CD14-positive monocyte (primary cell): ENCODE measurements around the gene CSNK1D. TPM values are rescaled to one million over a fixed set of nuclear protein-coding genes. Genes with fewer than 3 reads are reported as not detected.

ENCODE experiments used
- DNase-seq, 3 donors: peaks; one replicate each; pipeline ENCODE4 v3.0.0-alpha.2; 2011 to 2022
- H2AFZ ChIP-seq: 2 replicates; pipeline ENCODE4 v1.6.0; 2012; ENCODE audit warnings: mild to moderate bottlenecking, low read depth, low read length, inconsistent platforms; ENCODE audit not compliant: insufficient read depth, poor library complexity, severe bottlenecking
- H3K27ac ChIP-seq, 2 donors: 1 replicate in 1 of 2; 2 replicates in 1 of 2; pipeline ENCODE4 v1.5.1; 2012 to 2013; ENCODE audit warnings: low read length in 2 of 2, control low read depth in 1 of 2, inconsistent platforms in 1 of 2, low read depth in 1 of 2, mild to moderate bottlenecking in 1 of 2
- H3K27me3 ChIP-seq, 2 donors: one replicate each; pipeline versions ENCODE4 v1.6.0 to v1.6.1; 2011 to 2013; ENCODE audit warnings: low read length in 2 of 2; ENCODE audit not compliant: control insufficient read depth in 2 of 2, insufficient read depth in 2 of 2
- H3K36me3 ChIP-seq, 2 donors: replicated peaks in 1 of 2; 1 replicate in 1 of 2; 2 replicates in 1 of 2; pipeline versions ENCODE4 v1.5.1 to v1.6.1; 2012 to 2013; ENCODE audit warnings: low read length in 2 of 2, control low read depth in 1 of 2, inconsistent platforms in 1 of 2, mild to moderate bottlenecking in 1 of 2; ENCODE audit not compliant: insufficient read depth in 2 of 2, control insufficient read depth in 1 of 2
- H3K4me1 ChIP-seq, 2 donors: 1 replicate in 1 of 2; 2 replicates in 1 of 2; pipeline versions ENCODE4 v1.5.1 to v1.6.1; 2012 to 2013; ENCODE audit warnings: low read length in 2 of 2, control low read depth in 1 of 2, inconsistent platforms in 1 of 2, mild to moderate bottlenecking in 1 of 2, moderate library complexity in 1 of 2; ENCODE audit not compliant: insufficient read depth in 2 of 2, control insufficient read depth in 1 of 2
- H3K4me2 ChIP-seq: replicated peaks from 2 replicates; pipeline ENCODE3; 2012; ENCODE audit warnings: low read length, moderate library complexity, mild to moderate bottlenecking; ENCODE audit not compliant: poor library complexity, severe bottlenecking; ENCODE audit errors: extremely low read depth
- H3K4me3 ChIP-seq, 3 experiments: fragments of 200-600 bp in 1 of 3; sonication (generic) in 1 of 3; replicated peaks in 1 of 3; 1 replicate in 2 of 3; 2 replicates in 1 of 3; pipeline ENCODE4 v1.5.1; 2011 to 2013; ENCODE audit warnings: low read length in 3 of 3, mild to moderate bottlenecking in 3 of 3, control low read depth in 2 of 3, low read depth in 2 of 3, inconsistent platforms in 1 of 3, moderate library complexity in 1 of 3
- H3K79me2 ChIP-seq: 2 replicates; pipeline ENCODE4 v1.6.0; 2012; ENCODE audit warnings: mild to moderate bottlenecking, control low read depth, inconsistent platforms, low read length, moderate library complexity; ENCODE audit not compliant: insufficient read depth
- H3K9ac ChIP-seq: 2 replicates; pipeline ENCODE4 v1.6.0; 2017; ENCODE audit warnings: low read length, mild to moderate bottlenecking; ENCODE audit not compliant: insufficient read depth, poor library complexity, severe bottlenecking
- H3K9me3 ChIP-seq, 2 donors: replicated peaks in 1 of 2; 1 replicate in 1 of 2; 2 replicates in 1 of 2; pipeline versions ENCODE4 v1.5.1 to v1.6.1; 2012 to 2013; ENCODE audit warnings: low read length in 2 of 2, control low read depth in 1 of 2; ENCODE audit not compliant: control insufficient read depth in 1 of 2, insufficient read depth in 1 of 2
- H4K20me1 ChIP-seq: 2 replicates; pipeline ENCODE4 v1.6.0; 2012; ENCODE audit warnings: mild to moderate bottlenecking, low read length, control low read depth, moderate library complexity; ENCODE audit not compliant: insufficient read depth
- H3K27ac Mint-ChIP-seq, 7 donors: one replicate each; pipeline ENCODE4 v1.8.0; 2020; ENCODE audit warnings: mild to moderate bottlenecking in 7 of 7, mixed read lengths in 7 of 7, moderate library complexity in 6 of 7, inconsistent platforms in 2 of 7
- H3K27me3 Mint-ChIP-seq, 3 donors: one replicate each; pipeline ENCODE4 v1.8.0; 2021 to 2022; ENCODE audit warnings: low read depth in 3 of 3, mild to moderate bottlenecking in 3 of 3, mixed read lengths in 3 of 3, moderate library complexity in 3 of 3, inconsistent platforms in 1 of 3
- H3K36me3 Mint-ChIP-seq, 2 donors: one replicate each; pipeline ENCODE4 v1.8.0; 2020; ENCODE audit warnings: mixed read lengths in 2 of 2, inconsistent platforms in 1 of 2, mild to moderate bottlenecking in 1 of 2
- H3K4me1 Mint-ChIP-seq: one replicate; pipeline ENCODE4 v1.8.0; 2020; ENCODE audit warnings: mild to moderate bottlenecking, mixed read lengths
- H3K4me3 Mint-ChIP-seq, 2 donors: one replicate each; pipeline ENCODE4 v1.8.0; 2020; ENCODE audit warnings: mild to moderate bottlenecking in 2 of 2, mixed read lengths in 2 of 2, moderate library complexity in 1 of 2
- H3K9me3 Mint-ChIP-seq, 7 donors: one replicate each; pipeline ENCODE4 v1.8.0; 2020 to 2022; ENCODE audit warnings: mixed read lengths in 7 of 7, mild to moderate bottlenecking in 6 of 7, moderate library complexity in 6 of 7, inconsistent platforms in 2 of 7
- CTCF ChIP-seq: fragments of 200-600 bp; IDR thresholded peaks from one replicate; pipeline ENCODE4 v1.8.0; 2022; ENCODE audit warnings: antibody characterized with exemption, mild to moderate bottlenecking
- WGBS: methylation state at CpG from one replicate; pipeline ENCODE4 v1.1.5; 2013; ENCODE audit warnings: missing lambda C conversion rate; ENCODE audit not compliant: insufficient coverage; 5-methylcytosine and 5-hydroxymethylcytosine counted together
- intact Hi-C, 2 donors: fragments of 100-400 bp; cut with micrococcal nuclease; formaldehyde crosslinking; loops; one replicate each; pipeline versions ENCODE4 v1.15.0 to v1.15.1; 2023
- polyA plus RNA-seq, 3 donors: library from polyadenylated mRNA; depleted of rRNA in 1 of 3; unstranded in 2 of 3; stranded (reverse) in 1 of 3; fragments of 300-500 nt in 2 of 3; fragments of >200 nt in 1 of 3; fragmentation: Illumina TruSeq in 2 of 3; gene quantifications; 1 replicate in 2 of 3; 2 replicates in 1 of 3; pipeline ENCODE4 v1.2.3, GENCODE V29; 2012 to 2021

The CSNK1D gene
- polyA plus RNA-seq, 3 donors = 47.0 to 299 (median 60.9) TPM

GRCh38 chr17:82252511-82253178, 20.9 kb downstream of the CSNK1D start:
- peaks cover 85% of the 10 kb centered on the region for H3K79me2 ChIP-seq
- H3K27ac ChIP-seq = no peak overlapping the region
- H3K9me3 ChIP-seq = no peaks in the 10 kb centered on the region
- Mint-ChIP-seq H3K4me3 (no peak overlapping the region), H3K27me3 (no peaks in the 10 kb centered on the region), H3K36me3 (peaks cover 77 to 84% of the 10 kb centered on the region in 2 donors), H3K9me3 (peaks cover 0 to 4% (median 0%) of the 10 kb centered on the region in 7 donors), H3K4me1 (no peaks in the 10 kb centered on the region), H3K27ac (peak overlapping the region in 5 of 7 donors; percentile 10 to 65 (median 54))
- H3K4me3 ChIP-seq = no peak overlapping the region
- no peak overlapping the region for H2AFZ ChIP-seq
- no peak overlapping the region for H3K4me2 ChIP-seq
- DNase-seq = no peak
- peaks cover 94% of the 10 kb centered on the region for H4K20me1 ChIP-seq
- no peak overlapping the region for H3K9ac ChIP-seq
- H3K4me1 ChIP-seq = no peaks in the 10 kb centered on the region
- intact Hi-C loops = no loop called here
- WGBS = 97% methylated on average over 23 of the region's 28 CpGs
- H3K36me3 ChIP-seq = peaks cover 86 to 89% of the 10 kb centered on the region in 2 donors
- no peaks in the 10 kb centered on the region for H3K27me3 ChIP-seq
- no peak for TF ChIP-seq CTCF

GRCh38 chr17:82250868-82251500, 22.5 kb downstream of the CSNK1D start:
- no peak overlapping the region for H2AFZ ChIP-seq
- no peak overlapping the region for H3K4me2 ChIP-seq
- DNase-seq = no peak
- H3K4me3 ChIP-seq = no peak overlapping the region
- H3K4me1 Mint-ChIP-seq = peaks cover 12% of the 10 kb centered on the region
- peaks cover 94% of the 10 kb centered on the region for H4K20me1 ChIP-seq
- no peak overlapping the region for H3K4me3 Mint-ChIP-seq
- no peaks in the 10 kb centered on the region for H3K9me3 ChIP-seq
- TF ChIP-seq CTCF = no peak
- H3K9me3 Mint-ChIP-seq = peaks cover 0 to 4% (median 0%) of the 10 kb centered on the region in 7 donors
- H3K27ac Mint-ChIP-seq = peak overlapping the region in 3 of 7 donors; percentile 33 to 68 (median 60)
- intact Hi-C loops = no loop called here
- WGBS = 97% methylated on average over 22 of the region's 25 CpGs
- H3K9ac ChIP-seq = no peak overlapping the region
- peaks cover 85% of the 10 kb centered on the region for H3K79me2 ChIP-seq
- H3K36me3 Mint-ChIP-seq = peaks cover 75 to 84% of the 10 kb centered on the region in 2 donors
- H3K27me3 Mint-ChIP-seq = no peaks in the 10 kb centered on the region
- no peaks in the 10 kb centered on the region for H3K27me3 ChIP-seq
- H3K27ac ChIP-seq = no peak overlapping the region
- peaks cover 86 to 89% of the 10 kb centered on the region in 2 donors for H3K36me3 ChIP-seq
- peaks cover 0 to 8% of the 10 kb centered on the region in 2 donors for H3K4me1 ChIP-seq
